Glutamatergic neuron (in vitro differentiated cells): ENCODE data around the gene CAMTA1. TPM values are rescaled to one million over a fixed set of nuclear protein-coding genes. Genes with fewer than 3 reads are reported as not detected.

Experiments used
- DNase-seq: peaks from one replicate; pipeline ENCODE4 v3.0.0; 2022
- H3K27ac Mint-ChIP-seq: one replicate; pipeline ENCODE4 v1.8.0; 2020; ENCODE audit warnings: mild to moderate bottlenecking, mixed read lengths, inconsistent platforms; ENCODE audit not compliant: unreplicated experiment
- H3K27me3 Mint-ChIP-seq: one replicate; pipeline ENCODE4 v1.8.0; 2020; ENCODE audit warnings: mild to moderate bottlenecking, moderate library complexity, mixed read lengths, inconsistent platforms; ENCODE audit not compliant: unreplicated experiment
- H3K36me3 Mint-ChIP-seq: one replicate; pipeline ENCODE4 v1.8.0; 2020; ENCODE audit warnings: mild to moderate bottlenecking, mixed read lengths, inconsistent platforms; ENCODE audit not compliant: unreplicated experiment
- H3K4me1 Mint-ChIP-seq: one replicate; pipeline ENCODE4 v1.8.0; 2020; ENCODE audit warnings: mild to moderate bottlenecking, low read depth, mixed read lengths, inconsistent platforms; ENCODE audit not compliant: unreplicated experiment
- H3K4me3 Mint-ChIP-seq: one replicate; pipeline ENCODE4 v1.8.0; 2020; ENCODE audit warnings: mild to moderate bottlenecking, mixed read lengths, inconsistent platforms; ENCODE audit not compliant: unreplicated experiment
- H3K9me3 Mint-ChIP-seq: one replicate; pipeline ENCODE4 v1.8.0; 2020; ENCODE audit warnings: mild to moderate bottlenecking, moderate library complexity, mixed read lengths, inconsistent platforms; ENCODE audit not compliant: unreplicated experiment
- total RNA-seq: library from RNA; stranded (reverse); fragmentation: NEBNext Ultra II Directional; extraction: Animal tissue kit (Norgen Biotek cat#: 25700); gene quantifications from one replicate; pipeline ENCODE4 v1.2.1, GENCODE V29; 2021; ENCODE audit not compliant: unreplicated experiment
- TF ChIP-seq, protein P1 (sequence below): fragments of 200-600 bp; sonication (generic); IDR thresholded peaks from one replicate; pipeline ENCODE4 v1.5.0; 2021; ENCODE audit not compliant: partially characterized antibody, unreplicated experiment

The CAMTA1 gene
- total RNA-seq, 1 donor from 2014 or later = 77.2 TPM

DNA sequence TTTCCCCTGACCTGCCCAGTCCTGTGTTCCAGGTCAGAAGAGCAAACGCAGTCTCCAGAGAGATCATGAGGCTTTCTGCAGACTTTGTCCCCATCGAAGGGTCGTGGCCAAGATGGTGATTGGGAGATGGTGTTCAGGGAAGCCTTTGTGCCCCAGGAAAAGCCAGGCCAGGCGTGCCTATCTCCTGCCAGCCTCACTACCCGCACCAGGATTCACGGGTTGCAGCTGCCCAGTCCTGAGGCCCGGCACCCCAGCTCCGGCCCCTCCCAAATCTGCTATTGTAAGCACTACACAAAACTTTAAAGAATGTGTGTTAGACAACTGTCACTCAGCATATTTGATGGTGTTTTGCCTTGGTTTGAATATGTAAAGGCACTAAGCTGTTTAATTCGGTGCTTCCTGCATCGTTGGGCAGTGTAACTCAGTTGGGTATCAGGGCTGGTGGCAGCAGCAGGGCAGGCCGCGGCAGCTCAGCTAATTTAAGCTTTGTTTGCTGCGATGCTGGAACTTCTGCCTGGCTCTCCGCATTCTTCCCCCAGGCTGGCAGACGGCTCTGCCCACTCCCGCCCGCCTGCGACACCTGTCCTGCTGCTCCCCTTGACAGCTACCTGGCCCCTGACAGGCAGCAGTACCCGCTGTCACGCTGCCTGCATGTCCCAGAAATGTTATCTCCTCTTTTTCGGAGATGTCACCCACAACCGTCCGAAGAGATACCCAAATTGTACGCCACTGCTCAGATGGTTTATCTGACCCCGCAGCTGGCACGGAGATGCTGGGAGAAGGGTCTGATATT lies 776.9 kb downstream of the CAMTA1 start:
- Mint-ChIP-seq H3K9me3 (peaks cover 3% of the 10 kb centered on the region), H3K36me3 (no peaks in the 10 kb centered on the region), H3K4me1 (peaks cover 2% of the 10 kb centered on the region), H3K27ac (no peak overlapping the region), H3K4me3 (no peak overlapping the region), H3K27me3 (peaks cover 1% of the 10 kb centered on the region)
- peak; percentile 9 for DNase-seq
- TF ChIP-seq, protein P1, sequence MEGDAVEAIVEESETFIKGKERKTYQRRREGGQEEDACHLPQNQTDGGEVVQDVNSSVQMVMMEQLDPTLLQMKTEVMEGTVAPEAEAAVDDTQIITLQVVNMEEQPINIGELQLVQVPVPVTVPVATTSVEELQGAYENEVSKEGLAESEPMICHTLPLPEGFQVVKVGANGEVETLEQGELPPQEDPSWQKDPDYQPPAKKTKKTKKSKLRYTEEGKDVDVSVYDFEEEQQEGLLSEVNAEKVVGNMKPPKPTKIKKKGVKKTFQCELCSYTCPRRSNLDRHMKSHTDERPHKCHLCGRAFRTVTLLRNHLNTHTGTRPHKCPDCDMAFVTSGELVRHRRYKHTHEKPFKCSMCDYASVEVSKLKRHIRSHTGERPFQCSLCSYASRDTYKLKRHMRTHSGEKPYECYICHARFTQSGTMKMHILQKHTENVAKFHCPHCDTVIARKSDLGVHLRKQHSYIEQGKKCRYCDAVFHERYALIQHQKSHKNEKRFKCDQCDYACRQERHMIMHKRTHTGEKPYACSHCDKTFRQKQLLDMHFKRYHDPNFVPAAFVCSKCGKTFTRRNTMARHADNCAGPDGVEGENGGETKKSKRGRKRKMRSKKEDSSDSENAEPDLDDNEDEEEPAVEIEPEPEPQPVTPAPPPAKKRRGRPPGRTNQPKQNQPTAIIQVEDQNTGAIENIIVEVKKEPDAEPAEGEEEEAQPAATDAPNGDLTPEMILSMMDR = no peak

DNA sequence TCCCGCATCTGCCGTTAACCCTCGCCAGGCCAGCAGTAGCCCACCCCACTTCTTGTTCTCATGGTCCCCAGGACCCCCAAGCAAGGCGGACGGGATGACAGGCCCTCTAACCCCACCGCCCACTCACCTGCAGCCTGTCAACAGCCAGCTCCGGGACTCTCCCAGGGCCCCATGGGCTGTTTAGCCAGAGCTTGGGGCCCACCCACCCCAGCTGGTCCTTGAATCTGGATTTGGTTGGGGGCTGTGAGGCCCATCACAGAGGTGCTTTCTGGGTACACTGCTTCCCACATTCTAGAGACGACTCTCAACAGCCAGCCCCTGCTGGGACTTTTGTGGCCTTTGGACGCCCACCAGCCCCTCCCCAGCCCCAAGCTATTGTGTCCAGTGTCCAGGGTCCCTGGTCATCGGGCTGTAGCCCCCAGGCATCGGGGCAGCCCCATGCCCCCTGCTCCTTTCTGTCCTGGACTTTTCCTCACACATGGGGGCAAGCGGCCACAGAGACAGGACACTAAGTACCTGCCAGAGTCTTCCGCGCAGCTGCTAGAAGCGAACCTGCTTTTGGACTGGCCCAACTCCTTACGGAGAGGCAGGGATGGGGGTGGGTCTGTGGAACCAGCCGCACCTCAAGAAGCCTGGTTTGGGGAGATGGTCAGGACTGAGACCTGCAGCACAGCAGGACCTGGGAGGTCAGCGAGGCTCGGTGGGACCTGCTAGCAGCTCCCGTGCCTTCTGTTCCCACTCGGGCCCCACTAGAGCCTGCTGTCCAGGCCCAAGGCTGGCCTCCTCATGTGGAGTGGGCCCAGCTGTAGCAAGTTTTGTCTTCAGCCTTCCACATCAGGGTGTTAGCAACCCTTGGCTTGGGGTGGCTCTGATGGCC lies 777.7 kb downstream of the CAMTA1 start:
- peaks cover 3% of the 10 kb centered on the region for H3K9me3 Mint-ChIP-seq
- no peak overlapping the region for H3K27ac Mint-ChIP-seq
- peaks cover 2% of the 10 kb centered on the region for H3K4me1 Mint-ChIP-seq
- TF ChIP-seq, protein P1 = no peak
- no peak overlapping the region for H3K4me3 Mint-ChIP-seq
- peaks cover 1% of the 10 kb centered on the region for H3K27me3 Mint-ChIP-seq
- peak; percentile 8 for DNase-seq
- H3K36me3 Mint-ChIP-seq = no peaks in the 10 kb centered on the region

DNA sequence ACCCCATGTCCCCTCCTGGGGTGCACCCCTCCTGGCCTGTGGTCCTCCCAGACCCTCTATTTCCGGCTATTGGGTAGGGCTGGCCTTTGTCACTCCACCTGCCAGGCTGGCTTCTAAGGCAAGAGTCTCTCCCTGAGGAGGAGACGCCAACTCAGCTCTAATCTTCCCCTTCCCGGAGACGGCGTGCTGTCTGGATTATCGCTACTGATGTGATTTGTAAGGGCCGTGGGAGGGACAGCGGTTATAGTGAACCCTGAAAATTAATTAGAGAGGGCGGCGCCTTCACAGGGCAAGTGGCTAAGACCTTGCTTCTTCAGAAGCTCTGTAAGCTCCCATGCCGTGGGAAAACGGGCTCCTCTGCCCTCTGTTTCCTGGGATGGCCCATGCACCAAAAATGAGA lies 778.9 kb downstream of the CAMTA1 start:
- H3K9me3 Mint-ChIP-seq = peaks cover 3% of the 10 kb centered on the region
- no peaks in the 10 kb centered on the region for H3K36me3 Mint-ChIP-seq
- peaks cover 1% of the 10 kb centered on the region for H3K27me3 Mint-ChIP-seq
- no peak overlapping the region for H3K27ac Mint-ChIP-seq
- TF ChIP-seq, protein P1 = no peak
- no peak overlapping the region for H3K4me3 Mint-ChIP-seq
- peaks cover 2% of the 10 kb centered on the region for H3K4me1 Mint-ChIP-seq
- peak; percentile 5 for DNase-seq

DNA sequence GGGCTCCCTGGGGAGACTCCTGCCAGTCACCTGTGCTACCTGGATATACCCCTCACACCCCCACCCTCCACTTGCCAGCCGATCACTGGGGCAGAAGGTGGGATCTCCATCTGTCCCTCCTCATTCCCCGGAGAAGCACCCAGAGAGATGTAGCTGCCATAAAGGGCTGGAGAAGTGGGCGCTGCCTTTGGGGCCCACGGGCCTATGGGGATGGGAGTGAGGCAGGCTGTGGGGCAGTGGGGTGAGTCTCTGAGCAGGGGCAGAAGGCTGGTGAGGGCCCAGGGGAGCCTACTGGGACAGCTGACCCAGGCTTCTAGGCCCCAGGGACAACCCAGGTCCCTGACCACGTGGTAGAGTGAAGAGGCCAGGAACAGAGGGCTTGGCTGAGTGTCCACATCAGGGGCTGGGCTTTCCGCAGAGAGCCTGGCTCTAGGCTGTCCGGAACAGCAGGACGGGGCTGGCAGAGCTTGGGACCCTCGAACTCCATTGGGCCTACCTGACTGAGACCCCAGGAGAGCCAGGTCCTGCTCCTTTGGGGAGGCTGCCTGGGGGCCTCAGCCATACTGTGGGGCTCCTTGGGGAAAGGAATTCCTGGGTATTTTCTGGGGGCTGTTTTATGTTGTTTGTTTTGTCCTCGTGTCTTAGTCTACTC lies 780.0 kb downstream of the CAMTA1 start:
- peaks cover 3% of the 10 kb centered on the region for H3K9me3 Mint-ChIP-seq
- no peak overlapping the region for H3K4me3 Mint-ChIP-seq
- peaks cover 2% of the 10 kb centered on the region for H3K4me1 Mint-ChIP-seq
- H3K27ac Mint-ChIP-seq = no peak overlapping the region
- DNase-seq = peak; percentile 4
- peaks cover 1% of the 10 kb centered on the region for H3K27me3 Mint-ChIP-seq
- TF ChIP-seq, protein P1 = no peak
- H3K36me3 Mint-ChIP-seq = no peaks in the 10 kb centered on the region
